Activated CD4-positive, CD25-positive, alpha-beta regulatory T cell (primary cell): ENCODE results near the gene LILRB5.
A peak's percentile ranks its signal among the peaks of the same experiment; 100 is the strongest.
"Not testable (repeated sequence)": the region's sequence is repeated elsewhere in the genome, so short reads cannot be mapped to it uniquely, and the experiment has no call there.

Experiments
- DNase-seq, 4 experiments: peaks; one replicate each; lab custom pipeline; 2025; lab: John Stamatoyannopoulos, UW

LILRB5 gene

DNA sequence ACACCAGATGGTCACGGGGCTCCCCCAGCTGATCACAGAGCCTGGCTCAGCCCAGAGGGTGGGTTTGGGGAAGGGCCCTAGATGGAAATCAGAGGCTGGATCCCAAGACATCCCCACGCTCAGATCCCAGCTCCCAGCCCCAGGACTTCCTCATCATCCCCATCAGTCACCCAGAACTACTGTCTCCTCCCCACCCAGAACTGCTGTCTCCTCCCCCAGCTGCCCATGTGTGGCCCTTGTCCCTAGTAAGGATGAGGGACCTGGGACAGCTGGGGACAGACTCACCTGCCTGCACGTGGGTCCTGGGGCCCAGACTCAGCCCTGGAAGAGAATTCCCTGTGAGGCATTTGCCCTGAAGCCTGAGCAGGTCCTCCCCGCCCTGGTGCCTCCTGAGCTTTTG is 14.8 kb downstream of the LILRB5 start:
- DNase-seq, result not testable (repeated sequence)

DNA sequence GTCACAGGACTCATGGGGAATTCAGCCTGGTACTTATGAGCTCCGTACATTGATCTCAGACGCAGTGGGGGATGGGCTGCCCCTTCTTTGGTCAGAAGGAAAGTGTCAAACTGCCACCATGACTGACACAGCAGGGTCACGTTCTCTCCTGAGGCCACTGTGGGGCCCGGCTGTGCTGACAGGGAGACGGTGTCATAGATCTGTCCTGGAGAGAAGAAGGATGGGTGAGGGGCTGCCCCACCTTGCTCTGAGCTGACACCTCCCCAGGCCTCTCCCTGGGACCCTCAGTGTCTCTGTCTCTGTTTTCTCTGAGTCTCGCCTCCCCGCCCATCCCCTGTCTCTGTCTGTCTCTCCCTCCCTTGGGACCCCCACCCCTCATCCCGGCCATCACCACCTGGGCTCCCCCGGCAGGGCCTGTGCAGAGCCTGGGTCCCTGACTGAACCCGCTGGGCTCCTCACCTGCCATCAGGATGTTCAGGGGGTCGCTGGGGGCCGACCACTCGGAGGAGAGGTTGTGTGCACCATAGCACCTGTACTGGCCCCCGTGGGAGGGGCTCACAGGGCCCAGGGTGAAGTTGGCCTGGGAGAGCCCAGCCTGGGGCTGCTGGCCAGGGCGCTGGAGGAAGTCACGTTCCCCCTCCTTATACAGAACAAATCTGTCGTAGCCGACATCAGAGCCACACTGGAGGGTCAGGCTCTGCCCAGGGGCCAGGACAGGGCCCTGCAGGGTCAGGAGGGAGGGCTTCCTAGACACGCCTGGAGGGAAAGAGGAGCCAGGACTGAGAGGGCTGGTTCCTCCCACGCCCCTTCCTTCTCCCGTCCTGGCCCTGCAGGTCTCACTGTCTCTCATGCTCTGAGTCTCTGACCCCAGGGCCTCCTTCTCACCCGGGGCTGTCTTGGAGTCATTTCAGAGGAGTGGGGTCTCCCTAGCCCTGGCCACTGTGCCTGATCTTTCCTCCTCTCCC is 16.4 kb downstream of the LILRB5 start:
- not testable (repeated sequence) for DNase-seq

DNA sequence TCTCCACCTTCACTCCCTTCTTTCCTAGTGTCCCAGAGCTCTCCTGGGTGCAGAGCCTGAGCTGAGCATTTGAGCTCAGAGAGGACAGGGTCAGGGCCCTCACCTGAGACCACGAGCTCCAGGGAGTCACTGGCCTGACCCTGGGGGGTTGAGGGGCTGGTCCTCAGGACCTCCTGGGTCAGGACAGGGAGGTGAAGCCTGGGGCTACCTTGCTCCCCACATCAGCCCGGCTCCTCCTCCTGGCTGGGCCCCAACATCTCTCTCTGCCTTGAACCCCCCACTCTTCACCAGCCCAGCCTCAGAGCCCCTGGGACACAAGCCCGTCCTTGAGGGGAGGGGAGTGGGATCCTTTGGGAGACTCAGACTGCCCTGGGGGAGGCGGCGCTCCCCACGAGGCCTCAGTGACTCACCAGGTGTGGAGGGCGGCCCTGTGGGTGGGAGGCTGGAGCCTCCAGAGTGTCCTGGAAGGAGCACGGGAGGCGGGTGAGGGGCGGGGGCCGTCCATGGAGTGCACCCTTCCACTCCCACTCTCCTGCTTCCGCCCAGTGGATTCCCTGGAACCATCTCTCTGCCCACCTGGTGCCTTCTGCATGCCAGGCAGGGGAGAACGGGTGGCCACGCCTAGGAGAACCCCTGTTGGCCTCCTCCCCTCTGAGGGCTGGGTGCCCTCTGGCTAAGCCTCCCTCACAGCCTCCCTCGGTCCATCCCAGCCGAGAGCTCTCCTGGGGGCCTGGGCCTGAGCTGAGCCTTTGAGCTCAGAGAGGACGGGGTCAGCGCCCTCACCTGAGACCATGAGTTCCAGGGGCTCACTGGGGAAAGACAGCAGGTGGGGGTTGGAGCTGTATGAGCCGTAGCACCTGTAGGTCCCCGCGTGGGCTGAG is 17.3 kb downstream of the LILRB5 start:
- DNase-seq, result not testable (repeated sequence)

DNA sequence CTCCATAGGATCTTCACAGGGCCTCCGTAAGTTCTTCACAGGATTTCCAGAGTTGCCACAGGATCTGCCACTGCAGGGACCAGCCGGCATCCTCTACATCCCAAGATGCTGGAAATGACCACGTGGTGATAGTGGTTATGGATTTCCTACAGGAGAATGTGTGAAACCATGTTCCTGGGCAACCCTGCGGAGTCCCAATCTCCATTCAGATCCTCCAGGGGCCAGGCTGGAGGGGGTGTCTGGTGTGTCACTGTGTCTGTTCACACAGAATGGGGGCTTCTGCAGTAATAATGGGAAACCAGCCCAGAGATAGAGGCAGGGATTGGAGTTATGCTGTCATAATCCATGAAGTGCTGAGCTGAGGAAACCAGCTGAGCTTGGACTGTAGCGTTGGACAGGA is 23.1 kb downstream of the LILRB5 start:
- no peak for DNase-seq

DNA sequence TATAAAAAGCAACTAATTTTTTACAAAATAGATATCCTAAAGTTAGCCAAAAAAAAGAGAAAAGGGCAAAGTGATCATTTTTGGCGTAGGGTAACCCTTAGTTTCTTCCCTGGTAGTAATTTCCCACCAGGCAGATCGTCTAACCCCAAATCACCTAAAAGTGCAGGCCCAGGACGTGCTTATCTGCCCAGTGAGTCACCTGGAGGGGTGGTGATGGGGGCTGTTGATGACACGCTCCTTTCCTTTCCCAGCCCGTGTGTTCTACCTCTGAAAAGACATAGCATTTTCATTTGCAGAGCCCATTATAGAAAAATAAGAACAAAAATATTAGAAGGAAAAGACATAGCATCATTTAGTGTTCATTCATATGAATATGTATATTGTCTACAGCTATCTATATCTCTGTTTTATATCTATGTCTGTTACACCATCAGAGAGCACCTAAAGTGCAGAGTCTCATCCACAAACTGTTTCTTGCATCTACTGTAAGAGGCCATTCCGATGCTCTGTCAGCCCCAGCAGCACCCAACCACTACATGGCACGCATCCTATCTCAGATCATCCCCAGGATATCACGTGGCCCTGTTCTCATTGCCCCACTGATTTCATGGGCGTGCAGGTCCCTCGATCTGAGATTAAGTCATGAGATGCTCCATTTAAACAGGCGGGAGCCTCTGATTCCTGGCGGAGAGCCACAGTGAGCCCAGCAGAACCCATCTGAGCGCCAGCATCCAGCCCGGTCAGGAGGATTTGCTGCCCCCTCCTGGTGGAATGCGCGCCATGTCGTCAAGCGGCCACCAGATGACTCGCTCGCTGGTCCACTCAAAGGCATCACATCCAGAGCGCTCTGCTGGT is 25.8 kb downstream of the LILRB5 start:
- peak; percentile 71 to 85 (median 76) for DNase-seq

DNA sequence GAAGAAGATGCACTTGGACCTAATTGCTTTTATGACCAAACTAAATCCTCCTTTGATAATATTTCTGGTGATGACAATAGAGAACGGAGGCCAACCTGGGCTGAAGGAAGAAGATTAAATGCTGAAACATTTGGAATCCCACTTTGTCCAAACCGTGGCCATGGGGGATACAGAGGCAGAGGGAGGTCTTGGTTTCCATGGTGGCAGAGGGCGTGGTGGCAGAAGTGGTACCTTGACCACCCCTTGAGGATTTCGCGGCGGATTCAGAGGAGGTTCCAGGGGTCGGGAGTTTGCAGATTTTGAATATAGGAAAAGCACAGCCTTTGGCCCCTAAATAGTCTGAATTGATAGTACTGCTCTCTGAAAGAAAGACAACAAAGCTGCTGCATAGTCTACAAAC is 27.0 kb downstream of the LILRB5 start:
- DNase-seq, result no peak

DNA sequence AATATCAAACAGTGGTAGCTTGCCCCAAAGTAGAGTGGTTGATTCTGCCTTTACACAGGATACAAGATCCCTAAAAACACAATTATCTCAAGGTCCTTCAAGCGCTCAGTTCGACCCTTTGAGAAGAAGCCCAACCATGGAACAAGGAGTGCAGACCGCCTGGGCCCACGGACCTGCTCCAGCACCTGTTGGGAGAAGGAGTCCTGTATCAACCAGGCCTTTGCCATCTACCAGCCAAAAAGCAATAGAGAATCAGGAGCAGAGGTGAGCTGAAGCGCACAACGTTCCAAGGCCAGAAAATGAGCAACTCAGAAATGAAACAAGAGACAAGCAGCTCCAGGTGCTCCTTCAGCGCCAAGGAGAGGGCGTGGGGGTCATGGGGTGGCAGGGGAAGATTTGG is 27.9 kb downstream of the LILRB5 start:
- DNase-seq, result no peak

DNA sequence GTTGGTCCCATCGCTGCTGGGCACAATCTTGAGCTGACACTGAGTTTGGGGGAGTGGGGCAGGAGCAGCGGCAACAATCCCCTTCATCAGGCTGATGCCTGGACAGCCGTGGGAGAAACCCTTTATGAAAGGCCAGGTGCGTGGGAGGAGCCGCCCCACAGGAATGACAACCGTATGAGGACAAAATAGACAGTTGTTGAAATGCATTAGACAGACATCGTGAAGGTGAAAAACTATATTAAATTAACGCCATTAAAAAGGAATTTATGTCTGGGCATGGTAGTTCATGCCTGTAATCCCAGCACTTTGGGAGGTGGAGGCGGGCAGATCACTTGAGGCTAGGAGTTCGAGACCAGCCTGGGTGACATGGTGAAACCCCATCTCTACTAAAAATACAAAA is 32.5 kb downstream of the LILRB5 start:
- DNase-seq, result not testable (repeated sequence)

DNA sequence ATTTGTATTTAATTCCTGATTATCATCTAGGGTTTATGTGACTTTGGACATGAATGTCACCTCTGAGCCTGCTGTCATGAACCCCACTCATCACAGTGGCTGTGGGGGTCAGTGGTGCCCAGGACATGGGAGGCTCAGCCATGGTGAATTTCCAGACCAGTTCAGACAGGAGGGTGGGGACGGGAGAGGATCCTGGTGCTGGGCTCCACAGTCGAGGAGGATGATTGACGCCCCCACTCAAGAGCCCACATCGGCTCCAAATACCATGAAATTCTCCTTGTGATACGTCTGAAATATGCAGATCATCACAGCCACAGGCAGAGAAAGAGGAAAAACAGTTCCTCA is 33.2 kb downstream of the LILRB5 start:
- not testable (repeated sequence) for DNase-seq

DNA sequence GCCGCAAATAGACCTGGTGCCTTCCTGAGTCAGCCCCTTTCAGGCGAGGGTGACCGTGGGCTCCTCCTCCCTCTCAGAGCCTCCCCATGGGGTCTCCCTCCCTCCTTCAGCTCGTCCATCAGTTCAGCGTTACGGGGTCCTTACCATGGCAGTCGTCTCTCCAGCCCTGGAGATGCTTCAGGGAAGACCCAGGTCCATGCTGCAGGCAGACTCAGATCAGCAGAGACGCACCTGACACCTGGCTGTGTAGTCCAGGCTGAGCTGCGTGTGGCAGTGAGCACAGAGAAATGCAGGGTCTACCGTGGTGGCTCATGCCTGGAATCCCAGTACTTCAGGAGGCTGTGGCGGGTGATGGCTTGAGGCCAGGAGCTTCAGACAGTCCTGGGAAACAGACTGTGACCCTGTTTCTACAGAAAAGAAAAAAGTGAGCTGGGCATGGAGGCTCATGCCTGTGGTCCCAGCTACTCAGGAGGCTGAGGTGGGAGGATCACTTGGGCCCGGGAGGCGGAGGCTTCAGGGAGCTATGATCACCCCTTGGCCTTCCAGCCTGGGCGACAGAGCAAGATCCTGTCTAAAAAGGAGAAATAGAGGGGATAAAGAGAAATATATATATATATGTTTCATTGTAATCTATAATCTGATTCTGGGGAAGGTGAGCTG is 33.7 kb downstream of the LILRB5 start:
- DNase-seq, result not testable (repeated sequence)

DNA sequence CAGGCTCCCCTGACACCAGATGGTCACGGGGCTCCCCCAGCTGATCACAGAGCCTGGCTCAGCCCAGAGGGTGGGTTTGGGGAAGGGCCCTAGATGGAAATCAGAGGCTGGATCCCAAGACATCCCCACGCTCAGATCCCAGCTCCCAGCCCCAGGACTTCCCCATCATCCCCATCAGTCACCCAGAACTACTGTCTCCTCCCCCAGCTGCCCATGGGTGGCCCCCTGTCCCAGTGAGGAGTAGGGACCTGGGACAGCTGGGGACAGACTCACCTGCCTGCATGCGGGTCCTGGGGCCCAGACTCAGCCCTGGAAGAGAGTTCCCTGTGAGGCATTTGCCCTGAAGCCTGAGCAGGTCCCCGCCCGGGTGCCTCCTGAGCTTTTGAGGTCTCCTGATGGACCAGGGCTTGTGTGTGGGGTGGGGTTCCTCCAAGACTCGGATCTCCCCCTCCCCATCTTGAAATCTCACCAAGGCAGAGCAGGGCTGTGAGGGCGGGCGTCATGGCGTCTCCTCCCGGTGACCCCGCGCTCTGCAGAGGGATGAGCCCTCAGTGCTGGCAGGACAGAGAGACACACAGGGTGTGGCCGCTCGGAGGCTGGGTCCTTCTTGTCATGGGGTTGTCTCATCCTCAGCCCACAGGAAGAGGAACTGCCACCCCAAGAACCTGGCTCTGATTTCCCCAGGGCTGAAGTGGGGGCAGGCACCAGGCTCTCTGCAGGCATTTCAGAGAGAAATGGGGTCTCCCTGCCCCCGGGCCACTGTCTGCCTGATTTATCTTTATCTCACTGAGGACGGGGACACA is 34.4 kb downstream of the LILRB5 start, which contains the start of gene LILRB3:
LILRB3 (minus strand) TSS at position 534 of the 803 bp plus-strand sequence; CDS start at position 503, 31 bp downstream.
- DNase-seq, result not testable (repeated sequence)

DNA sequence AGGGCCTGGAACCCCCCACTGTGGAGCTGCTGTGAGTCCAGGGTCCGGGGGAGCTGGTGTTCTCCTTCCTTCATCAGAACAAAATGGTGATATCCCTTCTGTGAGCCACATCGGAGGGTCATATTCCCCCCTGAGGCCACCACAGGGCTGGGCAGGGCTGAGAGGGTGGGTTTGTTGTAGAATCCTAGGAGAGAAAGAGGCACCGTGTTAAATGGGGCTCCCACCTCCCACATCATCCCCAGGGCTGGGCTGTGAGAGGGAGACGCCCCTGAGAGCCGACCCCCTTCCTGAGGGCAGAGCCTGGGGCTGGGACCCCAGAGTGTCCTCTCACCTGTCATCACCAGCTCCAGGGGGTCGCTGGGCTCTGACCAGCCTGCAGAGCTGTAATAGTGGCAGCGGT is 35.1 kb downstream of the LILRB5 start:
- not testable (repeated sequence) for DNase-seq

DNA sequence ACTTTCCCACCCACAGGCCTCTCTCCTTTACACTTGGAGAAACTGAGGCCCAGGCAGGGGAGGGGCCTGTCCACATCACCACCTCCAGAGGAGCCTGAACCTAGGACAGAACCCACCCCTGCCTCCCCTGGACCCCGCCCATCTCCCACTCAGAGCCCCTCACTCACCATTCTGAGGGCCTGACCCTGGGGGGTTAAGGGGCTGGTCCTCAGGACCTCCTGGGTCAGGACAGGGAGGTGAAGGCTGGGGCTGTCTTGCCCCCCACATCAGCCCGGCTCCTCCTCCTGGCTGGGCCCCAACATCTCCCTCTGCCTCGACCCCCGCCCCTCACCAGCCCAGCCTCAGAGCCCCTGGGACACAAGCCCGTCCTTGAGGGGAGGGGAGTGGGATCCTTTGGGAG is 37.4 kb downstream of the LILRB5 start:
- not testable (repeated sequence) for DNase-seq

DNA sequence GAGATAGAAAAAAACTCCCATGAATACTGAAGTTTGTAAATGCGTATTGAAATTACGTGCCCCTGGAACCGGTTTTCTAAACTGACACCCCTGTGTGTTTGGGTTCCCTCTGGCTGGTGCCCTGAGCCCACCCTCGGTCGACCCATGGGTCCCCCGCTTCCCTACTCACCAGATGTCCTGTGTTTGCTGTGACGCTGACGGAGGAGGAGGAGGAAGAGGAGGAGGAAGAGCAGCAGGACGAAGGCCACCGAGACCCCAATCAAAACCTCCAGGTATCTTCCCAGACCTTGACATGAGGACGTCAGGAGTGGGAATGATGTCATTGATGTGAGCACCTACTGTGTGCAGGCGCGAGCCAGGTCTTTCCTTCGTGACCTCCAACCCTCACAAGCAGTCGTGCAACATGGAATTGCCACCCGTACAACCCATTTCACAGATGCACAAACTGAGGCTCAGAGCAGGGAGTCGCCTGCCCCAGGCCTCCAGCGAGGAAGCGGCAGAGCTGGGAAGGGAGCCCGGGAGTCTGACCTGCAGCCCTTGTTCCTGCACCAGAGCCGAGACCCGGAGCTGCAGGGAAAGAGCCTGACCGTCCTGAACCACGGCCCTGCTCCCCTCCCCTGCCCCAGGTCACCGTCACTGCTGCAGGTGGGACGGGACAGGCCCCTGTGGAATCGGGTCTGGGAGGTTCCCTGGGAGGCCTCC is 38.0 kb downstream of the LILRB5 start:
- DNase-seq, result no peak

DNA sequence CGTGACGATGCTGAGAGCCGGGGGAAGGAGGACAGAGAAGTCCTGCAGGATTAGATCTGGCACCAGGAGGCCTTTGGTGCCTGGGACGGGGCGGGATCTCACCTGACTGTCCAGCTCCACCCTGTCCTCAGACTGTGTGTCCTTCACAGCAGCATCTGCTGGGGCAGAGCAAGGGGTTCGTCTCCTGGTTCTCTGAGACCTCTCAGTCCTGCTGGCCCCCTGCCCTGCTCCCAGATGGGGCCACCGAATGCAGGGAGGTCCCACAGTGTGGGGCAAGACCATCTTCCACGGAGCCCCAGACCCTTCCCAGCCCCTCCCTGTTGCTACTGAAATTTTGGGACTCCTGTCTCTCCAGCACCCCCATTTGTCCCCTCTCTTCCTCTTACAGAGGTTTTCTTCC is 38.8 kb downstream of the LILRB5 start:
- DNase-seq, result no peak

DNA sequence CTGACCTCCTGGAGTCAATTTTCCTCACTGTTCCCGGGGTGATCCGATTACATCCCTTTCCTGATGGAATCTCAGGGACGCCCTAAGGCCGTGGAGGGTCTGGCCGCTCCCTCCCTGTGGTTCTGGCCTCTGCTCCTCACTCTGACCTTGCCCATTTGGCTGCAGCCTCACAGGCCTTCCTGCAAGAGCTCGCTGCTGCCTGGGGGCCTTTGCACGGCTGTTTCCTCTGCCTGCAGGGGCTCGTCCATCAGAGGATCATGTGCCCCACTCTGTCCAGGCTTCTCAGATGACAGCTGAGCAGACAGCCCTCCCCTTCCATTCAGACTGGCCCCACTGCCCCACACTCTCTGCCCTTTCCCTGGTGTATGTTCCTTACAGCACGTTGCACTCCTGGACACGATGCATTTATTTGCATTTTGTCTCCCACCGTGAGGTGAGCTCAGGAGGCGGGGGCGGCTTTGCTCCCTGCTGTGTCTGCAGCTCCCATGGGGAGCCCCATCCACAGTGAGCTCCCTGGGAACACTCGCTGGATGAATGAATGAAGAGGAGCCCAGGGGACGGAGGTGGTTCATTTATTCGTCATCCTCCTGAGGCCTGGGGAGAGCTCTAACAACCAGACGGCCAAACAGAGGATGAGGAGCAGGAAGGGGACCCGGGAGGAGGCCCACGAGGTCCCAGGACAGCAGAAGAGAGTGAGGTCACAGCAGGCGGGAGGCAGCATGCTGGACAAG is 39.4 kb downstream of the LILRB5 start:
- DNase-seq, result not testable (repeated sequence)

DNA sequence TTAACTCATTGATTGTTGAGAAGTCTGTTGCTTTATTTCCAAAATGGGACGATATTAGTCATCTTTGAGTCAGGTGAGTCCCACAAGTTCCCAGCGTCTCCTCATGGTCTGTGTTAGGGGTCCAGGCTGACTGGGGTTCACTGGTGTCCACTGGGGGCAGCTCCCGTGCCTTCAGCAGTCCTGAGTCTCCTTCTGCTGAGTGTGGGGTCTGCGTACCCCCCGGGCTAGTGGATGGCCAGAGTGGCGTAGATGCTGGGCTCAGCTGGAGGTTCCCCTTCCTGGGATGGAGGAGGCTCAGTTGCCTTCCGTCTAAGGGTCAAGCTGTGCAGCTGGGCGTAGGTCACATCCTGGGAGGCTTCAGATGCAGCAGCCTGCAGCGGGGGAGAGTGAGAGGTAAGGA is 40.2 kb downstream of the LILRB5 start:
- no peak for DNase-seq

DNA sequence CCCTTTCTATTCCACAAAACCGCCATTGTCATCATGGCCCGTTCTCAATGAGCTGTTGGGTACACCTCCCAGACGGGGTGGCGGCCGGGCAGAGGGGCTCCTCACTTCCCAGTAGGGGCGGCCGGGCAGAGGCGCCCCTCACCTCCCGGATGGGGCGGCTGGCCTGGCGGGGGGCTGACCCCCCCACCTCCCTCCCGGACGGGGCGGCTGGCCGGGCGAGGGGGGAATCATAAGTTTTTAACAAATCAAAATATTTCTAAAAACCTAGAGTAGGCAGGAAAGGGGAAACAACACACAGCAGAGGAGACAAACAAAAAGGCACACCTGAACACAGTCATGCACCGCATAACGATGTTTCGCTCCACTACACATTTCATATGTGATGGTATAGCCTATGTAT is 42.3 kb downstream of the LILRB5 start:
- DNase-seq, result not testable (repeated sequence)

DNA sequence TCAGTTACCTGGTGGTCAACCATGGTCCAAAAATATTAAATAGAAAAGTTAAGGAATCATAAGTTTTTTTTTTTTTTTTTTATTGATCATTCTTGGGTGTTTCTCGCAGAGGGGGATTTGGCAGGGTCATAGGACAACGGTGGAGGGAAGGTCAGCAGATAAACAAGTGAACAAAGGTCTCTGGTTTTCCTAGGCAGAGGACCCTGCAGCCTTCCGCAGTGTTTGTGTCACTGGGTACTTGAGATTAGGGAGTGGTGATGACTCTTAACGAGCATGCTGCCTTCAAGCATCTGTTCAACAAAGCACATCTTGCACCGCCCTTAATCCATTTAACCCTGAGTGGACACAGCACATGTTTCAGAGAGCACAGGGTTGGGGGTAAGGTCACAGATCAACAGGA is 42.9 kb downstream of the LILRB5 start:
- not testable (repeated sequence) for DNase-seq
